GM18873 (cell line): ENCODE data around the gene ZFHX2.

Source experiments
- ATAC-seq: cut with Tn5 transposase; IDR thresholded peaks from one replicate; pipeline ENCODE4 v1.9.1; 2021; ENCODE audit warnings: mild to moderate bottlenecking, moderate library complexity, moderate number of reproducible peaks; ENCODE audit not compliant: unreplicated experiment, low FRiP score

Gene ZFHX2

DNA sequence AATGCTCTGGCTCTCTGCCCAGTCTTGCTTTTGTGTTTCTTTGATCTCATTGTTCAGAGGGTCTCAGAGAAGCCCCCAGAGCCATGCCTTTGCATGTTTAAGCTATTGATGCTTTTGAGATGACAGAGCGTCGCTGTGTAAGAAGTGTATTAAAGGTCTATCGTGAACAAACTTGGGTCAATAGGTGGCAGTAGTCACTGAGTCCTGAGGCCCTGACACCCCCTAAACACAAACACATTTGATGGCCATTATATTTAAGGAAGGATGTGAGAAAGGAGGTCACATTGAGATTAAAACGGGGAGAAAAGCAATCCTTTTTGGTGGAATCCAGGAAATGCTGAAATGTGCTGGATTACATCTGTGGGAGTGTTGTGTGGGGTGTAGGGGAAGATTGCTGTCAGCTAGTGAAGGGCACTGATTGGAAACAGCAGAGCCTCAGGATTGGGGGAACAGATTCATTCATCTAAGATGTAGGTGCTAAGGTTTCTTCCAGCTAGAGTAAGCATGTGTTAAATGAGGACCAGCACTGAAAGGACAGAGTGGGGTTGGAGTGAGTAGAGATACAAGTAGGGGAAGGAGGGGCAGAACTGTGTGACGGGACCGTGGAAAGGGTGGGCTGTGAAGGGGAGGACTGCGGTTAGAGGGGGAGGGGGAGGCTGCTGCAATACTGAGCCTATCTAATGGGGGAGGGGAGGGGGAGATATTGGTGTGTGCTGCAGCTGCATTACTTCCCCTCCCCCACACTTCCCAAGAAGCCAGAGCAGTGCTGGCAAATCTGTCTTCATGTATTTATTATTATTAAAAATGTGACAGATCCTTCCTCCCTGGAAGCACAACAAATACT is 69.4 kb downstream of the ZFHX2 start:
- ATAC-seq: no peak

DNA sequence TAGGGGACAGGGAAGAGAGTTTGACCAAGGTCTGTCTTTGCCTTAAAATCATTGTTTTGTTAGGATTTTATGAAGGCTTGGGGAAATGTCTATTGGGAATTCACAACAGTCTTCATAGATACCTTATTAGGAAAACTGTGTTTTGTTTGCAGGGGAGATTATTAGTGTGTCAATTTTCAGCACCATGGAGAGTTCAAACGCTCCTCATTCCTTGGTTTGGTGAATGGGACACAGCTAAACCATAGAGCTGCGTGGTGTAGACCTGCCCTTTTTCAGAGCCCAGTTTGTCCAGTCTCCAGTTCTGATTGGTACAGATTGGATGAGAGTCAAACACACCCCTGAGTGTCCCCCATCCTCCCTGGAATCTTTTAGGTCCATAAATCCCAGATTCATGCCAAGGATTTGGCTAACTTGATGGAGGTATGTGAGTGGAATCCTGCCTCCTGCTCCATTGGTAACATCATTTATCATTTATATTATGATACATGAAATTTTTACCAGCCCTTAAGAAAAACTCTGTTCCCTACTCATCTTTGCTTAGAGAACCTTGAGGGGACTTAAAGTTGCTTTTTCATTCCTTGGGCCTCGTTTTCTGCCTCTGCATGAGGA is 70.1 kb downstream of the ZFHX2 start:
- no peak for ATAC-seq

DNA sequence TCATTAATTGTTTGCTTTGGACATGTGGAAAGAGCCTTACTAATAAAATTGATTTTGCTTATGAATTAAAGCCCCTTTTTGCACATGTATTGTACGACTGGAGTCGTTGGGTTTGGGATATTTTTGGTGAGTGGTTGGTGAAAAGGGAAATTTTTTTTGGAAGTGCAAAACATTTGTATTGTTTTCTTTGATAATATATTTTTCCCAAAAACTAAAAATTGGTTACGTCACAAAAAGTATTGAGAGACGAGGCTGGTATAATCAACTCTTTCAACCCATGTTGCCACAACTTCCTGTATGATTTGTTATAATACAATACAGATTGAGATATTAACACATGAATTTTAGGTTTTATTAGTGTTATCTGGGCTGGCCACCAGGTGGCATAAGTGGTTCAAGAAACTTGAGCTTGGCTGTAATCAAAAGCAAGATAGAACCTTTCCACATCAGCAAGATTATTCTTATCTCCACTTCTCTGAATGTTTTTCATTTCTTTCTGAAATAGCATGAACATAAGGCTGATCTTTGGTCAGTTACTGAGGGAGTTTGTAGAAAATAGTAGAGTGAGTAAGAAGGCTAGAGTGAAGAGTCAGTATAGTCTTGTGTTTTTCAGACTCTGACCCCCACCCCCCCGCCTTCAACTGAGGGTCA is 73.3 kb downstream of the ZFHX2 start:
- ATAC-seq: no peak

DNA sequence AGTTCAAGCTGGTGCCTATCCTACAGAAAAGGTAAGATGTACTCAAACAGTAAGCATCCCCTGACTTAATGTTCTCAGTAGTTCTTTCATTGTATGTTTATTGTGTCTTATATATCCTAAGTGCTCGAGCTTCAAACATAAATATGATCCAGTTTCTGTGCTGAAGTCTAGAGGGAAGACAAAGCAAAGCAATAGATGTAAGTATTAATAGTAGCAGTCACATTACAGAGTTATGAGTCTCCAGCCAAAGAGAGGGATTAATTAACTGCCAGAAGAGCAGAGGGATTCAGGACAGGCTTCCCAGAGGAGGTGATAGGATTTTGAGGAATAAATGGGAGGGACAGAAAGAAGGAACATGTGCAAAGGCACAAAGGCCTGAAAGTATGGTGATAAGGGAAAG is 80.6 kb downstream of the ZFHX2 start:
- no peak for ATAC-seq
